Activated CD4-positive, alpha-beta T cell treated with anti-CD3 and anti-CD28 coated beads, Interleukin-2, amount 50 U/mL, for 48 hours (primary cell): ENCODE data around the gene OR2V2.
"Not testable (repeated sequence)": the region's sequence is repeated elsewhere in the genome, so short reads cannot be mapped to it uniquely, and the experiment has no call there.

Experiments
- DNase-seq, 2 experiments: peaks; one replicate each; pipeline ENCODE4 v3.0.0-alpha.2; 2020

The OR2V2 gene

DNA sequence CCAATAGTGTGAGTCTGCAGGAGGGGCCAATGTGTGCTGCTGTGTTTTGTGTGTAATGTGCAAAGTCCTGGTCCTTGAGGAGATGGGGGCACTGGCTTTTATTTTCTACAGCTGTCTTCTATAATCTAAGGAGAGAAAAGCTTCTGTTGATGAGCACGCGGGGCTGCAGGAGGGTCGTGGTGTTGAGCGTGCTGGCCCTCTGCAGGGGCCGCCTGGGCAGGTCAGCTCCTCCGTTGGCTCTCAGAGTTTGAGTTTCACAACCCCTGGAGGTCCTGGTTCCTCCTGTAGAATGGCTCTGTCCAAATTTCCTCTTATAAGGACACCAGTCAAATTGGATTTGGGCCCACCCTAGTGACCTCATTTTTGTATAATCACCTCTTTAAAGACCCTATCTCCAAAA, 29.0 kb upstream of the OR2V2 start:
- no peak for DNase-seq

DNA sequence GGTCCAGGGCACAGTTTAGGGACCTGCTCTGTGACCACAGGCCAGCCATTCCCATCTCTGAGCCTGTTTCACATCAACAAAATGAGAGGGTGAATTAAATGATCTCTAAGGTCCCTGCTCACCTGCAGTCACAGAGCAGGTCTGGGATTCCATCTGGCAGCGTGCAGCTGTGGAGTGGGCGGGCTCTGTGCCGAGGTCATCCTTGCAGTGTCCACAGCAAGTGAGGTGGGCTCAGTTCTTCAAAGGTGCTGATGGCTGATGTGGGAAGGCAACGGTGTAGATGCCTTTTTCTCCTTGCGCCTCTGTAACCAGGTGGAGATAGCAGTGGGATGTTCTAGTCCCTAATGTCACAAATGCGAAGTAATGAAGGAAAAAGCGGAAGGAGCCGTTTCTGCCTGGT, 28.3 kb upstream of the OR2V2 start:
- no peak for DNase-seq

DNA sequence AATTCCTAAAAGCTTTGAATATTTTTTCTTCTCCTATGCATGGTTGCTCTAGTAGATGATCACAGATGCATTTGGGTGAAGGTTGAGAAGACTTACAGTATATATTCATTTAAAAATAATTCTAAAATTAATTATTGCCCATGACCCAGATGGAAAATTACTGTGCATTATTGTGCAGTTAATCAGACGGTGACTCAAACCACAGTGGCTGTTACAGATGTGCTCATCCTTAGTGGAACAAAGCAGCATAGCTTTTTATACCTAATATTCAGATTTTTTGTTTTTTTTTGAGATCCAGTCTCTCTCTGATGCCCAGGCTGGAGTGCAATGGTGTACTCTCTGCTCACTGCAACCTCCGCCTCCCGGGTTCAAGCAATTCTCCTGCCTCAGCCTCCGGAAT, 27.1 kb upstream of the OR2V2 start:
- no peak for DNase-seq

DNA sequence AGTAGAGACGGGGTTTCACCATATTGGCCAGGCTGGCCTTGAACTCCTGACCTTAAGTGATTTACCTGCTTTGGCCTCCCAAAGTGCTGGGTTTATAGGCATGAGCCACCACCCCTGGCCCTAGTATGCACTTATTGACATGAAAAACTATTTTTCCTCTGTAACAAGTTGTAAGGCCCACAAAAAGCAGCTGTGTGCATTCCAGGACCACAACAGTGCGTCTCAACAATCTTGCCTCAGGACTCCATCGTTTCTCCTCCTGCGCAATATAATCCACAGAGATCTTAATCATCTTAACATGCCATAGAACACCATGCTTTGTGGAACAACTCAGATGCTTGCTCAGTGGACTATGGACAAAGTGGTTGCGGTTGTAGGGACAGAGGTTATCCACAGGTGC, 26.6 kb upstream of the OR2V2 start:
- no peak for DNase-seq

DNA sequence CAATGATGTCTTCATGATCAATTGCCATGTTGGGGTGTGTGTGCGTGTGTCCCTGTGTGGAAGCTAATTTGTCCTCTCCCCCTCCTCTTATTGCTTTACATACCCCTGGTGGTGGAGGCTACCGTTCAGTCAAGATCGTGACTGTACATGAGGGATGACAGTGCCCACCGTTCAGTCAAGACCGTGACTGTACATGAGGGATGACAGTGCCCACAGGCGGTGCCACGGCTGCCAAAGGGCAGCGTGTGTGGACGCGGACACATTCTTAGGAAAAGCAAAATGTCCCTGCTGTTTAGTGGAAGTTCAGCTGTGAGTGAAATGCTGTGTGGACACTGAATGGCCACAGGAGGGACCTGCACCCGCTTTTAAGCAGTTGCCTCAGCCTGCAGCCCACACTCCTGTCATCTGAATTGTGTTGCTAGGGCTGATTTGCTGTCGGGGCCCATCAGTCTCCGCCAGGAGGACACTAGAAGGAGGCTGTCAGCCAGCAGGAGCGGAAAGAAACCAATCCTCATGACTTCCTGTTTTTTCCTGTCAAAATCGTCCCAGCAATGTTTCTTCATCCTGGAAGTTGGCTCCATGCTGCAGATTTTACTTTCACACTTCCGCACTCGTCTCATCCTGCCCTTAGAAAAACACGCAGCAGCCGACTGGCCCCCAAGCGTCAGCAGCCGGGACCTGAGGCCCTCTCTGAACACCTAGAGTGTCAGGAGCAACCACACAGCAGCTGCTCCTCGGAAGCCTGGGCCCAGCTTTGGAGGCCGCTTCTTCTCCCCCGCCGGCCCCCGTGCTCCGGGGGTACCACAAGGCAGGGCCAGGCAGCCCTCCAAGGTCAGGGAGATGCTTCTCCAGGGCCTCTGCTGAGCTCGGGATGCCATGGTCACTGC, 25.5 kb upstream of the OR2V2 start:
- DNase-seq, result no peak

DNA sequence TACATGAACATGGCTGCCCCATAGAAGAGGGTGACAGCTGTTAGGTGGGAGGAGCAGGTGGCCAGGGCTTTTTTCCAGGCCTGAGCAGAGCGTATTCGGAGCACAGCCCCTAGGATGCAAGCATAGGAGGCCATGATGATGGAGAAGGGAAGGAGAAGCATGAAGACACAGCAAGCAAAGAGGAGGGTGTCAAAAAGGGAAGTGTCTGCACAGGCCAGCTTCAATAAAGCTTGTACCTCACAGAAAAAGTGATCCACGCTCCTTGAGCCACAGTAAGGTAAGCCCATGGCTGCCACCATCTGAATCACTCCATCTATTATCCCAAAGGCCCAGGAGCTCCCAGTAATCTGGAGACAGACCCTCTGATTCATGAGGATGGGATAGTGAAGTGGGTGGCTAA, 22.9 kb upstream of the OR2V2 start:
- no peak for DNase-seq

DNA sequence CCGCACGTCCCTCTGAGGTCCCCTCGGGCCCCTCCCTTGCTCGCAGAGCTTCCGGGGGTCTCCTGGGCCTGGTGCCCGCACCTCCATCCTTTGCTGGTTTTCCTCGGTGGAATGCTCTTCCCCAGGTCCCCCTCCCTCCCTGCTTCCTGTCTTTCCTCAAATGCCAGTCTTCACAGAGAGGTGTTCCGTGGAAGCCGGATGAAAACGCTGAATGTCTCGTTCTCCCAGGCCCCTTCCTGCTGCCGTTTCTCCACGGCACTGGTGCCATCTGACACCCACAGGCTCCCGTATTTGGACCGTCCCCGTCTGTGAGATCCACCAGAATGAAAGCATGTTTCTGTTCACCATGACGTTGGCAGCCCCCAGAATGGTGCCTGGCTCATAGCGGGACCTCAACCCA, 20.5 kb upstream of the OR2V2 start:
- no peak for DNase-seq

DNA sequence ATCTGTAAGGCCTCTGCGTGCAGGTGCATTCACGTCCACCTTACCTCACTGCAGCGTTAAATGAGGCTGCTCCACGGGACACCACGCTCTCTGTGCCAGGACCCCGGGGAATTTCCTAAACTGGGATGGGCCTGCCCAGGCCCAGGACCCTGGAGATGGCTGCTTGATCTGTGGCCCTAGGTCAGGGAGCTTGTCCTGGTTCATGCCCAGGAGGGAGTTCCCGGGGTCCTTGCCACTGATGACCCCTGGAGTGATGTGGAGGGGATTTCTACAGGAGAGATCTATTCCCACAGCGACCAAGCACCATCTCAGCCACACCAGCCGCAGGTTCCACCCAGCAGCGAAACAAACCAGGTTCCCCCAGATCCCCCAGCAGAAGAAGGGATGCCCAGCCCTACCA, 19.9 kb upstream of the OR2V2 start:
- no peak for DNase-seq

DNA sequence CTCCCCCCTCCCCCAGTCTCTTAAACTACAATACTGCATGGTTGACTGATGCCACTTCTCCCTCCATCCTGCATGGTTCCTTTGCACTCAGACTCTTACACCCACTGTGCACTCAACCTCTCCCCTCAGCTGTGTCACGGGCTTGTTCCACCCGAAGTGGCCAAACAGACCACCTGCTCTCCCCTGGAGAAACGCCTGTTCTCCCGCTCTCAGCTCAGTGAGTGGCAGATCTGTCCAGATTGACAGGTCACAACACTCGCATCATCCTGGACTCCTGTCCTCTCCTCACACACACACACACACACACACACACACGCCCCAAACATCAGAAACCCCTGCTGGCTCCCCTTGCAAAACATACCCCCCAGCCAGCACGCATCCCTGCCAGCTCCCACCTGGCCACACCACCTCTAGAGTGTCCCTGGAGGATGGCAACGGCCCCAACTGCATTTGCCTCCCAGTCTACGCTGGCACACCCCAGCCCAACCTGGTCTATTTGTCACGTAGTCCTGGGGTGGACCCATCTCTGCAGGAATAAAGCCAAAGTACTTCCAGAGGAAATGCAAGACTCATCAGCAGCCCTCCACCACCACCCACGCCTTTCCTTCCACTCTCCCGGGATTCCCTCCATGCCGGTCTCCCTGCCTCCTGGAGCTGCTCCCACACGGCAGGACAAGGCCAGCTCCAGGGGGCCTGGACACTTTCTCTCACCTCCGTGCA, 19.3 kb upstream of the OR2V2 start:
- no peak for DNase-seq

DNA sequence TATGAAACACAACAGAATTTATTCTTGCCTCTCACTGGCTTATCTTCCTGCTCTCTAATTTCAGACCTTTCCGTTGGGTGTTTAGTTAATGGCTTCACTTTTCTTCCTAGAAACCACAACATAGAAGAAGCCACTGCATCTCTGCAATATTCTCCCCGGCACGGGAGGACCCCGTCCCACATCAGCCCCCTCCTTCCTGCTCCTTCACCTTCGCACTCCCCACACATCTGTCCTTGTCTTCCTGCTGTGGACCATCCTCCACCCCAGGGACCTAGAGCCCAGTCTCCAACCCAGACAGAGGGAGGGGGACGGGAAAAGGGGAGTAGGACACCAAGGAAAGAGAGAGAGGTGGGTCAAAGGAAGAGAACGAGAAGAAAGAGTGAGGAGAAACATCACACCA, 17.8 kb upstream of the OR2V2 start:
- DNase-seq, result no peak

DNA sequence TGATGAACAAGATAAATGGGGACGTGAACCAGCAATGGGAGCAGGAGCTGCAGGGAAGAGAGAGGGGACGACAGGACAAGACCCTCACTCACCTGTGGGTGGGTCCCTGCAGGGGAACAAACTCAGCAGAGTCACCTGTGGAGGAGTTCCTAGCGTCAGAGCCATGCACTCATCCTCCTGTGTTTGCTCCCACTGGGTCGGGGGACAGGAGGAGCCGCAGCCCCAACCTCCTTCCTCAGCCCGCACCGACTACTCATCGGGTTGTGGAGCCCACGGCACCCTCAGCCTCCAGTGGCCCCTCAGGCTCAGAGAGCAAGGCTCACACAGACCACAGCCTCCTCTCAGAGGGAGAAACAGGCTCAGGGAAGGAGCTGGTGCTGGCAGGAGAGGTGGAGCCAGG, 17.3 kb upstream of the OR2V2 start:
- not testable (repeated sequence) for DNase-seq

DNA sequence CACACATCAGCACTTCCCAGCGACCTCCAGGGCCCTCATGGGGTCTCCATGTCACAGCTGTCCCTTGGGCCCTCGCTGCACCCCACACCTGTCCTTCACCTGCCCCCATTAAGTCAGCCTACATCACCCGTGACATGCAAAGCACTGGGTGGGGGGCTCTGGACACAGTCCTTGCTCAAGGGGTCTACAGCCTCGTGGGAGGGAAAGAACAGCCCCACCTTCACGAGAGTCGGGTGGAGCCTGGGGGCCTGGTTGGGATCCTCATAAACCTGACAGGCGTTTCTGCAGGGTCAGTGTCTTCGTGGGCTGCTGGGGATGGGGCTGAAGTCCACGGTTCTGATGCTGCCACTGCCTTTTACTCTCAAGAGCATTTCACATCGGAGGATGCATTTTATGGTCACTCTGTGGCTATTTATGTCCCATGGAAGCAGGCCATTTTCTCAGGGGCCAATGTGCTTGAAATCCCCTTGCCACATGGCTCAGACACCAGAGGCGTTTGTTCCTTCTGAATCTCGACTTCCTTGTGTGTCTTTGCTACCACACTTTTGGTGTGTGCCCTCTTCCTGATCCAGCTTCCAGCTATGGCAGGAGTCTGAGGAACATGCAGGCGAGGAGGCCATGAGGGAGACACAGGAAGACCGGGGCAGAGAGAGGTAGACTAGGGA, 16.4 kb upstream of the OR2V2 start, which contains the start of gene OR2V1:
Gene OR2V1, minus strand, starts transcription at position 338 of the 665 bp plus-strand sequence. CDS start 5,865 bp downstream, outside the sequence.
- DNase-seq, result no peak

DNA sequence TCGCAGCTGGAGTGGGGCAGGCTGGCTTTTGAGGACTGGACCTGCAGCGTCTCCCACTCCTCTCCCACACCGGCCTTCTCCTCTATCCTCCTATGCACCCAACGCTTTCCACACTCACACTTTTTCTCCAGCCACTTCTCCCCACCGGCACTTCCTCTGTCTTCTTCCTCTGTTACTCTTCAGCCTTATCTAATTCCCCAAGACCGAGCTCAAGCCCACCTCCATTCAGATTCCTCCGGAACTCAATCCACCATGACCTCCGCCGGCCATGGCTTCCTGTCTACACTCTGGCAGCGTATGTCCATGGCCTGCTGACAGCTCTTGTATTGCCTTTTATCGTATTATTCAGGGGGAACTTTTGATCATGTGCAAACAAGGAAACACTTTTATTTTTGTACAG, 15.9 kb upstream of the OR2V2 start:
- no peak for DNase-seq

DNA sequence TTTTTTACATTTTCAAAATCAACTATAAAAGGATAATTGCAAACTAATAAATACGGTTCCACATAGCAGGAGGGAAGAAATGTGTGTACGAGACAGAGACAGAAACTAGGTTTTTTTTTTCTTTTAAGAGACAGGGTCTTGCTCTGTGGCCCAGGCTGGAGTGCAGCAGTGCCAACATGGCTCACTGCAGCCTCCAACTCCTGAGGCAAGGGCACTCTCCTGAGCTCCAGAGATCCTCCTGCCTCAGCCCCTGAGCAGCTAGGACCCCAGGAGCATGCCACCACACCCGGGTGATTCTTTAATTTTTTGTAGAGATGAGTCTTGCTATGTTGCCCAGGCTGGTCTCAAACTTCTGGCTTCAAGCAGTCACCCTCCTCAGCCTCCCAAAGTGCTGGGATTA, 14.3 kb upstream of the OR2V2 start:
- no peak for DNase-seq

DNA sequence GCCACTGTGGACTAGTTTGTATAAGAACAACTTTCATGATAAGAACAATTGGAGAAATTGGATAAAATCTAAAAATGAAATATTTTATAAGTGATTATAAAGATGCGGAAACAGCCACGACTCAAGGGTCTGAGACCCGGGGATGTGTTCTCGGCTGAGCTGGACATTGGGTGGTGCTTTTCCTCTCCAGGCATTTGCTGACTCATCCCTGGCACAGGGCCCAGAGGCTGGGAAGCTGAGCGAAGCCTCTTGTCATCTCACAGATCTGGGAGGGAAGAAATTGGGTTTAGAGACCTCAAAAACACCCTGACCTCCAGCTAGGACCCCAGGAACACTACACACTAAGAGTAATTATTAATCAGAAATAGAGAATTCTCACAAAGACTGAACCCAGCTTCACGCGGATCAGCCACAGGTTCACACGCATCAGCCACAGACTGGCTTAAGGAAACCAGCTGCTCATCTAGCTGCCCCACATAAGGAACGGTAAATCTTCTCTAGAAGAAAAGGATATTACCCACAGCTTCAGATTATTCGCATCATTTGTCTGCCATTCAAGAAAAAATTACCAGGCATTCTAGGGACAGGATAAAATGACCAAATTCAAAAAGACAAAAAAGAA, 13.7 kb upstream of the OR2V2 start:
- DNase-seq, result no peak

DNA sequence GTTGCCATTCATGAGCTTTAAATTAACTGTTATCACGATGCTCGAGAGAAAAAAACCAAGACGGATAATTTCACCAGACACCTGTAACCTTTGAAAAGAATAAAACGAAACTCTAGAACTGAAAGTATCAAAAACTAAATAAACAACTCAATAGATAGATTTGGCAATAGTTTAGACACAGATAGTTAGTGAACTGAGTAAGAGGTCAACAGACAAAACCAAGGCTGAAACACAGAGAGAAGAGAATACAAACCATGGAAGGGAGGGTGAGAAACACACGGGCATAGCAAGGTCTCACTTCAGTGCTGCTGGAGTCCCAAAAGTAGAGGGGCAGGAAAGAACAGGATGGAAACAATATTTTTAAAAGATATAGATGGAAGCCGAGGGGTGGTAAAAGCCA, 13.1 kb upstream of the OR2V2 start:
- no peak for DNase-seq

DNA sequence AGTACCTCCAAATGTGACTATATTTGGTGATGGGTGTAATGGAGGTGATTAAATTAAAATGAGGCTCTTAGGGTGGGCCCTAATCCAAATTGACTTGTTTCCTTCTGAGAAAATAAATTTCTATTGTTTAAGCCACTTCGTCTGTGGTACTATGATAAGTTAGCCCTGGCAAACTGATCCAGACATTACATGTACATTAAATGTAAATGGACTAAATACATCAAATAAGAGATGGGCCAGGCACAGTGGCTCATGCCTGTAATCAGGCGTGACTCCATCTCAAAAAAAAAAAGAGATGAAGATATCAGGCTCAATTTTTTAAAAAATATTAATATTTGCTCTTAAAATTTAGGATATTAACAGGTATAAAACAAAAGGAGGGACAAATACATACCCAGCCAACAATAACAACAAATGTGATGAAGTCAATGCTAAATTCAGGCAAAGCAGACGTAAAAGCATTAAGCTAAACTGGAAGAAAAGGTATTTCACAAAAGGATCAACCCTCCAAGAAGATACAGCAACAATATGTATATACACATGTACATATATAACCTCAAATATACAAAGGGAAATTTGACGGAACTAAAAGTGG, 10.9 kb upstream of the OR2V2 start:
- DNase-seq, result no peak

DNA sequence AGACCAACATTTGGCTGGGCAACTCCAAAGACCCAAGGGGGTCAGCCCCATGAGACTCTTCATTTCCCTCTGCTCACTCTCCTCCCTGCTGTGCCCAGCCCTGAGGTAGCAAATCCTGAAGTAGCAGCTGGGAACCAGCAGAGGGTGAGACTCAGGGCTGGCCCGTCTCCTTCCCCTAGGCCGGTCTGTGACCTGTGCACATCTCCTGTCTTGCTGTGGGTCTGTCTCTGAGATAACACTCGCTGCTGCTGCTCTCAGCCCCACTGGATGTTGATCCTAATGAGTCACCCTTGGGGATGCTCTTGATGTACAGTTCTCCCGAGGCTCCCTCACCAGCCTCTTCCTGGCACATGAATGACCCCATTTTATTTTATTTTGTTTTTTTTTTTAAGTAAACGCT, 9.1 kb upstream of the OR2V2 start:
- DNase-seq, result no peak

DNA sequence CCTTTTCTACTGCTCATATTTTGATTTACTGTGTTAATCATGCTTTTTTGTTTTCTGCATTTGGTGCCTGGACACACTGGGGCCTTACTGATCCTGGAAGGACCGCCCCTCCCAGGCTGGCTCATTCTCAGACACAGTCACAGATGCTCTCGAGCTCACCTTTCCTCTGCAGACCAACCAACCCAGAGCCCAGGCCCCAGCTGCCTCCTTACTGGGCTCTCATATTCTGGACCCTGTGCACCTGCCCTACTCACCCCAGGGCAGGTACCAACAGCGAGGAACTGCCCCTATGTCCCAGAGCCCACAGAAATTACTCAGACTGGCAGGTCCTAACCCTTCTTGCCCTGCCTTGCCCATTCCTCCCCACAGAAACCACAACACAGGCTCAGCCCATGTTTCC, 6.6 kb upstream of the OR2V2 start:
- DNase-seq, result no peak

DNA sequence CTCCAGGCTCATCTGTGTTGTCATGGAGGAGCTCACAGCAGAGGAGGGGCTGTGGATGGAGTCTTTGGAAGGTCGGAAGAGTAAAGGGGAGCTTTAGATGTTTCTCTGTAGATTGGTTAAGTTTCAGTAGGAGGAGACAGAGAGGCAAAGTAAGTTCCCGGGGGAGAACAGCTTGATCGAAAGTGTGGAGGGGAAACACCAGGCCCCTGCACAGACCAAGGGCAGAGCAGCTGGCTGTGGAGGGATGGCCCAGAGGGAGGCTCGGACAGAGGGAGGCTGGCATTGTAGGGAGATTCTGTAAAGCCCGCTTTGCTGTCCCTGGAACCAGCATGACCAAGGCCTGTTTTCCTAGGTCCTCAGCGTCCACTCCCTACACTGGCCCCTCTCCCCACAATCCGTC, 5.3 kb upstream of the OR2V2 start:
- no peak for DNase-seq

DNA sequence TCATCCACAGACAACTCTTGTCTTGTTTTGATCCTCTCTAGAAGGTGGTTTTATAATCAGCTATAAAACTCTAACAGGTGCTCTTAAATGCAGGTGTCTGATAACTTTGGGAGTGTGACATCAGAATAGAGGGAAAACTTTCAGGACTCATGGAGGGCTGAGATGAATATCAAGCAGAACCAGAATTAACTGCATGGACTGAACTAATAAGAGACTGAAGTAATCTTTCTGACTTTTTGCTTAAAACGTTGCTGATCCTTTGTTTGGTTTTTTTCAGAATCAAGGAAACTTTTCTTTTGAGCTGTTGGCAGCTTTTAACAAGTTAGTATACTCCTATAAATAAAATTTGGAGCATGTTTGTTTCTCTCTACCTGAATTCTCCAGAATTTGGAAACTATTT, 2.3 kb upstream of the OR2V2 start:
- DNase-seq, result no peak

DNA sequence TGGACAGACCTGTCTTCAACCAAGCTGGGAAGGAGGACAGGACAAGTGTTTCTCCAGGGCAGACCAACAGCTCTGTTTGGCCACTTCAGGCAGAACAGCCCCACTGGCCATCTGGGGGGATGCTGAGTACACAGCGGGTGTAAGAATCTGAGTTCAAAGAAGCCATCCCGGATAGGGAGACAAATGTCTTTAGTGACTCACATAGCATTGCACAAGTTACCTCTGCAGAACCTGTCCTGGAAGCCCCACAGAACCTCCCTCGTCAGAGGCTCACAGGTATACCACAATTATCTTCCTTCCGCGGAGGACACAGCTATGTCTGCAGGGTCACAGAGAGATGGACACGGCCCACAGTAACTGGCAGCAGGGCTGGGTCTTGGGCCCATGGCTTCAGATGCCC, 2.0 kb downstream of the OR2V2 start:
- no peak for DNase-seq
